ENCODE results near the gene RPS6KB1. TPM values are rescaled to one million over a fixed set of nuclear protein-coding genes. Genes with fewer than 3 reads are reported as not detected.
"Not testable (repeated sequence)": the region's sequence is repeated elsewhere in the genome, so short reads cannot be mapped to it uniquely, and the experiment has no call there.

The RPS6KB1 gene
- total RNA-seq, 1 donor from 2014 or later, result 34.9 TPM

DNA sequence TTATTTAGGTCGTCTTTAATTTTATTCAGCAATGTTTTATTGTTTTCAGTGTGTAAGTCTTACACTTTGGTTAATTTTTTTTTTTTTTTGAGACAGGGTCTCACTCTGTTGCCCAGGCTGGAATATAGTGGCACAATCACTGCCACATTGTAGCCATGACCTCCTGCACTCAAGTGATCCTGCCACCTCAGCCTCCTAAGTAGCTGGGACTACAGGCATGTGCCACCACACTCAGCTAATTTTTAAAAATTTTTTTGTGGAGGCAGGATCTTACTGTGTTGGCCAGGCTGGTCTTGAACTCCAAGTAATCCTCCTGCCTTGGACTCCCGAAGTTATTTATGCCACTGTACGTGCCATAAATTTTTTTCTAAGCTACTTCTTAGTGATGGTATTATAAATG lies 14.5 kb downstream of the RPS6KB1 start:
- H3K4me3 ChIP-seq, result no peak overlapping the region
- DNase-seq, result no peak
- no peaks in the 10 kb centered on the region for H3K9me3 ChIP-seq
- no peaks in the 10 kb centered on the region for H3K4me1 ChIP-seq
- no peak overlapping the region for H3K27ac ChIP-seq
- TF ChIP-seq, protein P1, sequence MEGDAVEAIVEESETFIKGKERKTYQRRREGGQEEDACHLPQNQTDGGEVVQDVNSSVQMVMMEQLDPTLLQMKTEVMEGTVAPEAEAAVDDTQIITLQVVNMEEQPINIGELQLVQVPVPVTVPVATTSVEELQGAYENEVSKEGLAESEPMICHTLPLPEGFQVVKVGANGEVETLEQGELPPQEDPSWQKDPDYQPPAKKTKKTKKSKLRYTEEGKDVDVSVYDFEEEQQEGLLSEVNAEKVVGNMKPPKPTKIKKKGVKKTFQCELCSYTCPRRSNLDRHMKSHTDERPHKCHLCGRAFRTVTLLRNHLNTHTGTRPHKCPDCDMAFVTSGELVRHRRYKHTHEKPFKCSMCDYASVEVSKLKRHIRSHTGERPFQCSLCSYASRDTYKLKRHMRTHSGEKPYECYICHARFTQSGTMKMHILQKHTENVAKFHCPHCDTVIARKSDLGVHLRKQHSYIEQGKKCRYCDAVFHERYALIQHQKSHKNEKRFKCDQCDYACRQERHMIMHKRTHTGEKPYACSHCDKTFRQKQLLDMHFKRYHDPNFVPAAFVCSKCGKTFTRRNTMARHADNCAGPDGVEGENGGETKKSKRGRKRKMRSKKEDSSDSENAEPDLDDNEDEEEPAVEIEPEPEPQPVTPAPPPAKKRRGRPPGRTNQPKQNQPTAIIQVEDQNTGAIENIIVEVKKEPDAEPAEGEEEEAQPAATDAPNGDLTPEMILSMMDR (IDR thresholded peaks at IDR 0.05), result no peak
- intact Hi-C loops (cut with DNase I), result no loop called here
- H3K27me3 ChIP-seq, result no peaks in the 10 kb centered on the region
- H3K36me3 ChIP-seq, result peaks cover 22% of the 10 kb centered on the region
- ATAC-seq, result no peak

DNA sequence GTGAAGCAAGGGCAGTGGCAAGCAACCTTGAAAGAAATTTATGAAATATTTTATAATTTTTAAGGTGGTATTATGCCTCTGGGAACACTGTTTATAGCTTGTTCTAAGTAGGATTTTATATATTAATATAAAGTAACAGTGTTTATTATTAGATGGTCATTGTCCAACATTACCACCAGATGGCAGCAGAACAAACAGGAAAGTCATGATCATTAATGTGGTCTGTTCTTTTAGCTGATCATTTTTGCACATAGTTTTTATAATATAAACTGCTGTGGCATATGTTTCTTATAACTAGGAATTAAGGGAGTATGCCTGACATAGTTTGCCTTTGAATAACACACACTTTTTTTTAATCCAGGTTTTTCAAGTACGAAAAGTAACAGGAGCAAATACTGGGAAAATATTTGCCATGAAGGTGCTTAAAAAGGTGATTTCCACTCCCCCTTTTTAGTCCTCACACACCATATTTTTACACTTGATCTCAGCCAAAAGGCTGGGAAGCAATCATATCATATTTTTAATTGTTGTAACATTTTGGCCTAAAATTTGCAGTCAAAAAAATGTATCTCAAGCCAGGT lies 21.4 kb downstream of the RPS6KB1 start:
- Histone ChIP-seq H3K4me3 (no peak overlapping the region), H3K4me1 (no peaks in the 10 kb centered on the region), H3K9me3 (no peaks in the 10 kb centered on the region), H3K27ac (no peak overlapping the region), H3K36me3 (peaks cover 76% of the 10 kb centered on the region), H3K27me3 (no peaks in the 10 kb centered on the region)
- intact Hi-C loops (cut with DNase I), result no loop called here
- ATAC-seq (peak; percentile 66), DNase-seq (no peak)
- TF ChIP-seq, protein P1 (IDR thresholded peaks at IDR 0.05), result peak; percentile 68

DNA sequence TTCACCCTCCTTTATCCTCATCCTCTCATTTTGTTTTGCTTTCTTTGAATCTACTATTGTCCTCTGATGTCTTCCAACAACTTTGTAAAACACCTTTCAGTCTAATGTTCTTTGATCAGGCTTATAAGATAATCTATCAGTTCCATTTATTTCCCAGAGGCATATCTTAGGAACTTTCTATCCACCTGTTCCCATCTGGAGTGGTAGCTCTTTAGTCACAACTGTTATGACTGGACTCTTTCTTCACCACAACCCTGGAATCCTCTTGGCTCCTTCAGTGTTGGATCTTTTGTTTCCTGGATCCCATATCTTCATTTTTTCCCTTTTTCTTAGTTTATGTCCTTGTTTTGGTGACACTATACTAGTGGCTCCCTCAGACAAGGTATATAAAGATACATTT lies 23.5 kb downstream of the RPS6KB1 start:
- H3K4me1 ChIP-seq, result no peaks in the 10 kb centered on the region
- intact Hi-C loops (cut with DNase I), result no loop called here
- H3K4me3 ChIP-seq, result no peak overlapping the region
- H3K27ac ChIP-seq, result no peak overlapping the region
- no peaks in the 10 kb centered on the region for H3K27me3 ChIP-seq
- no peaks in the 10 kb centered on the region for H3K9me3 ChIP-seq
- no peak for ATAC-seq
- no peak for DNase-seq
- TF ChIP-seq, protein P1 (IDR thresholded peaks at IDR 0.05), result no peak
- peaks cover 89% of the 10 kb centered on the region for H3K36me3 ChIP-seq

DNA sequence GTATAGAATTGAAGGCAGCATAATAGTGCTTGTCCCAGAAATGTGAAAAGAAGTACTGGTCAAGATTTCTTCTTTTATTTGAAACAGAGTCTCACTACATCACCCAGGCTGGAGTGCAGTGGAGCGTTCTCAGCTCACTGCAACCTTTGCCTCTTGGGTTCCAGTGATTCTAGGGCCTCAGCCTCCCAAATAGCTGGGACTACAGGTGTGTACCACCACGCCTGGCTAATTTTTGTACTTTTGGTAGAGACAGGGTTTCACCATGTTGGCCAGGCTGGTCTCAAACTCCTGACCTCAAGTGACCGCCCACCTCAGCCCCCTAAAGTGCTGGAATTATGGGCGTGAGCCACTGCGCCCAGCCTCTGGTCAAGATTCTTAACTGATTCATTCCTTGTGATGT lies 27.7 kb downstream of the RPS6KB1 start:
- H3K27me3 ChIP-seq; intact Hi-C loops (cut with DNase I); H3K4me3 ChIP-seq; H3K27ac ChIP-seq; H3K4me1 ChIP-seq; H3K9me3 ChIP-seq; ATAC-seq; DNase-seq: not testable (repeated sequence)
- H3K36me3 ChIP-seq, result peaks cover 82% of the 10 kb centered on the region

DNA sequence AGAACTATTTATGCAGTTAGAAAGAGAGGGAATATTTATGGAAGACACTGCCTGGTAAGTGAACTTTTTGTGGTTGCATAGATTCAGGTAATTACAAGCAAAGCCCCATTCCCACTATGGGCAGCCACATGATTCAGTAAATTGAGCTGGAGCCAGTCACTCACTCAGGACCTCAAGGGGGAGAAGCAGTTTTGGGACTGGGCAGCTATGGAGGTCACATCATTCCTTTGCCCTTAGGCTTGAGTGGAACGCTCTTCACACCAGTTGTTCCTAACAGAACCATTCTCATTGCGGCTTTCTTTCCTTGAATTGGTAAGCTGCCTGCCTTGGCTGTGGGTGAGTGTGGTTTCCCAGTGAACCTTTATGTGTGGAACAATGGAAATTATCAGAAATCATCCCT lies 37.2 kb downstream of the RPS6KB1 start:
- intact Hi-C loops (cut with DNase I); H3K9me3 ChIP-seq; ATAC-seq; H3K27me3 ChIP-seq; H3K4me3 ChIP-seq; H3K27ac ChIP-seq; DNase-seq; H3K4me1 ChIP-seq: not testable (repeated sequence)
- peaks cover 100% of the 10 kb centered on the region for H3K36me3 ChIP-seq

DNA sequence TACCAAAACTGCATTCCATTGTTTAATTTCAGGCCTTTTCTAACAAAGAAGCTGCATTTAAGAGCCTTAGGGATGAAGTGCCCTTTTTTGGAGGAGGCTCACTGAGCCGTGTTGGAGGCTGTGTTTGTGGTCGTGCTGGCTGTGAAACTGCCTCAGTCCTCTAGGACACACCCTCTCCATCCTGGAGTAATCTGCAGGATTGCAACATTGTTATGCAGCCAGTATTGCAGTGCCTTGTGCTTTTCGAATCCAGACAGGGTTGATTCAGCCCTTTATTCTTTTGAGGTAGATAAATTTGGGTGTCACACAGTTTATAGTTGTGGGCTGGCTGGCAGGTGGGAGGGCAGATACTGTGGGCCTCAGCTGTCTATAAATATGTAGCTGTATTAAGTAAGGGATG lies 37.8 kb downstream of the RPS6KB1 start:
- H3K4me3 ChIP-seq; DNase-seq; H3K4me1 ChIP-seq; H3K27me3 ChIP-seq; intact Hi-C loops (cut with DNase I); H3K9me3 ChIP-seq; H3K27ac ChIP-seq: not testable (repeated sequence)
- ATAC-seq, result peak; percentile 83
- peaks cover 100% of the 10 kb centered on the region for H3K36me3 ChIP-seq

DNA sequence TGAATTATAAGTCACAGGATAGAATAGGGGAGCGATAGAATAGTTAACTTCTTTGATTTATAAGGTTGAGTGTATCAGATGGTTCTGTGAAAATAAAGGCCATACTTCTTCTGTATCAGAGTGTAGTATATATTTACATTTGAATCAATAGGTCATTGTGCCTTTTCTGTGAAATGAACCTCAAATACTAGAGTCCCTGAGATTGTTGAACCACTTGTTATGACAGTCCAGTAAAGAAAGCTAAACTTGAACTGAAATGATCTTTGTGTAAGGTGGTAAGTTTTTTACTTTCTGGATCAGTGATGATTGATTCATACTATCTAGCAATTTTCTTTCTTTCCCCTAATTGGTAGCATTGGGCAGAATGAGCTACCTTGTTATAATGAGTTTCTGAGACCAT lies 40.4 kb downstream of the RPS6KB1 start:
- H3K4me1 ChIP-seq; H3K9me3 ChIP-seq; H3K27me3 ChIP-seq; ATAC-seq; H3K4me3 ChIP-seq; DNase-seq; intact Hi-C loops (cut with DNase I); H3K27ac ChIP-seq: not testable (repeated sequence)
- peaks cover 100% of the 10 kb centered on the region for H3K36me3 ChIP-seq

DNA sequence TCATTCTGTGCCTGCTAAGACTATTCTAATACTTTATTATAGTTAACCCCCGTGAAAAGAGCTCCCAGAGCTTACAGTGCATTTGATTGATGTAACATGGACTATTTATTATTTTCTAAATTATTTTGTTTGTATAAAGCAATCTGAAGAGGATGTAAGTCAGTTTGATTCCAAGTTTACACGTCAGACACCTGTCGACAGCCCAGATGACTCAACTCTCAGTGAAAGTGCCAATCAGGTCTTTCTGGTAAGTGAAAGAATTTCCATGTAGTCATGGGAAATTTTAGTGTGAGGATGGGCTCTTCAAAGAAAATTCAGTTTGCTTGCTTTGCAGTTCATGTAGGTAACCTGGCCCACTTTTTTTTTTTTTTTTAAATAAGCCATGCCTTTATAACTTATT lies 47.8 kb downstream of the RPS6KB1 start:
- H3K36me3 ChIP-seq, result peaks cover 80% of the 10 kb centered on the region
- H3K27ac ChIP-seq; H3K9me3 ChIP-seq; H3K4me1 ChIP-seq; ATAC-seq; H3K27me3 ChIP-seq; intact Hi-C loops (cut with DNase I); DNase-seq; H3K4me3 ChIP-seq: not testable (repeated sequence)
